ENCODE measurements around the gene LIPA. TPM values are rescaled to one million over a fixed set of nuclear protein-coding genes. Genes with fewer than 3 reads are reported as not detected.
"Not testable (repeated sequence)": the region's sequence is repeated elsewhere in the genome, so short reads cannot be mapped to it uniquely, and the experiment has no call there.

LIPA gene
- total RNA-seq, 2 experiments from 2014 or later: 23.5 to 29.2 TPM

DNA sequence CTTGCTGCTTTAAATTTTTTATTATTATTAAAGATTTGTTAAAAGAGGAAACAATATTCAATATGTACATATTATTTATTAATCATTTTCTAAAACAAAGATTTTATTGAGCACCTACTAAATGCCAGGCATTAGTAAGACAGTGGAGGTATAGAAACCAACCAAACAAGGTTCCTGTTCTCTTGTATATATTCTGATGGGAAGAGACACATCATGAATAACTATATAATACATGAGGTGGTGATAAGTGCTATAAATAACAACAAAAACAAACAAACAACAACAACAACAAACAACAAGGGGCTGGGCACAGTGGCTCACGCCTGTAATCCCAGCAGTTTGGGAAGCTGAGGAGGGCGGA lies 630 bp upstream of the LIPA start:
- ChIA-PET POLR2A (interaction anchor here (0.9 to 1.8 kb wide), 5 partner anchors 21 to 262 kb away, joined by 3 to 11 read pairs (median 4); partner anchors contain the start of genes FAS, IFIT3 and IFIT5), CTCF (interaction anchor here (0.6 to 2.5 kb wide), 8 partner anchors 11 to 1614 kb away, joined by 3 to 17 read pairs (median 5); partner anchors contain the start of genes IFIT1 and IFIT5)
- peaks cover 23% of the 10 kb centered on the region for H3K4me1 Mint-ChIP-seq (ENCODE audit: low read depth)
- peaks cover 19% of the 10 kb centered on the region for H3K36me3 Mint-ChIP-seq (ENCODE audit: low read depth)
- H3K4me3 Mint-ChIP-seq: no peak overlapping the region
- peaks cover 5% of the 10 kb centered on the region for H3K27me3 Mint-ChIP-seq (ENCODE audit: low read depth)
- no peak overlapping the region for H3K27ac Mint-ChIP-seq
- H3K9me3 Mint-ChIP-seq (ENCODE audit: insufficient read depth): peaks cover 19% of the 10 kb centered on the region
- ATAC-seq (no peak), DNase-seq (no peak)

DNA sequence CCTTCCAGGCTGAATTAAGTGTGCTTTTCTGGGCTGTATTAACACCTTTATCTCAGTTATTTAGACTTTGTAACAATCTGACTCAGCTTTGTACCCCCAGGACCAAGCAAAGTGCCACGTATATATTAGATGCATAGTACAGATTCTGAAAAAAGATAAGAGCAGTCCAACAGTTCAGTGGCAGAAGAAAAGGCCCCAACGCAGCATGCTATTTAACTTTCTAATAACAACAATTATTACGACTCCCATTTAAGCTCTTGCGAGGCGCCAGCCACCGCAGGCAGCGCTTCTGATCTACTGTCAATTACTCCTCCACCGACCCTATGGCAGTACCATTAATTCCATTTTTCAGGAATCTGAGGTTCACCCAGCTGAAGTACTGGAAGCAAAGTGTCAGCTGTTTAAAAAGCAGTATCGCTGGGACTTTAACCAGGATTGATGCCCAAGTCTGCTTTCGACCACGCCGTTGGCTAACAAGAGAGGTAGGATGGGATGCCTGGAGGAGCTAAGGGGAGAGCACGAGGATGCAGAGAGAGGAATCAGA lies 638 bp downstream of the LIPA start:
- POLR2A ChIA-PET: interaction anchor here (0.6 to 1.8 kb wide), 9 partner anchors 22 to 752 kb away, joined by 3 to 11 read pairs (median 3); partner anchors contain the start of genes FAS, IFIT3, IFIT5 and KIF20B
- H3K27ac Mint-ChIP-seq: peak overlapping the region; percentile 39
- no peak for DNase-seq

GRCh38 chr10:89248990-89249389 lies 2.6 kb downstream of the LIPA start:
- Mint-ChIP-seq H3K36me3 (ENCODE audit: low read depth) (peaks cover 16% of the 10 kb centered on the region), H3K27ac (no peak overlapping the region), H3K9me3 (ENCODE audit: insufficient read depth) (peaks cover 11% of the 10 kb centered on the region), H3K4me3 (no peak overlapping the region), H3K27me3 (ENCODE audit: low read depth) (no peaks in the 10 kb centered on the region), H3K4me1 (ENCODE audit: low read depth) (peaks cover 23% of the 10 kb centered on the region)
- POLR2A ChIA-PET: no interaction called here
- CTCF ChIA-PET: interaction anchor here (0.6 to 1.2 kb wide), 3 partner anchors 32 to 121 kb away, joined by 3 to 5 read pairs (median 3); partner anchors contain the start of gene IFIT2
- DNase-seq (no peak), ATAC-seq (no peak)

More for the DNA sequence above, 638 bp downstream of the LIPA start:
- Mint-ChIP-seq H3K4me1 (ENCODE audit: low read depth) (peaks cover 23% of the 10 kb centered on the region), H3K27me3 (ENCODE audit: low read depth) (no peaks in the 10 kb centered on the region), H3K9me3 (ENCODE audit: insufficient read depth) (peaks cover 19% of the 10 kb centered on the region), H3K4me3 (peak overlapping the region; percentile 88), H3K36me3 (ENCODE audit: low read depth) (peaks cover 19% of the 10 kb centered on the region)
- no peak for ATAC-seq
- CTCF ChIA-PET: interaction anchor here (0.8 to 2.5 kb wide), 9 partner anchors 10 to 252 kb away, joined by 3 to 17 read pairs (median 4); partner anchors contain the start of genes CH25H and IFIT5

GRCh38 chr10:89247623-89248022 lies 4.0 kb downstream of the LIPA start:
- peaks cover 29% of the 10 kb centered on the region for H3K4me1 Mint-ChIP-seq (ENCODE audit: low read depth)
- H3K27ac Mint-ChIP-seq; H3K4me3 Mint-ChIP-seq; POLR2A ChIA-PET; H3K27me3 Mint-ChIP-seq (ENCODE audit: low read depth); H3K36me3 Mint-ChIP-seq (ENCODE audit: low read depth); ATAC-seq; H3K9me3 Mint-ChIP-seq (ENCODE audit: insufficient read depth); DNase-seq: not testable (repeated sequence)
- CTCF ChIA-PET: interaction anchor here (1.3 kb wide), 1 partner anchor 29 kb away, joined by 4 read pairs; no protein-coding TSS in a partner anchor

DNA sequence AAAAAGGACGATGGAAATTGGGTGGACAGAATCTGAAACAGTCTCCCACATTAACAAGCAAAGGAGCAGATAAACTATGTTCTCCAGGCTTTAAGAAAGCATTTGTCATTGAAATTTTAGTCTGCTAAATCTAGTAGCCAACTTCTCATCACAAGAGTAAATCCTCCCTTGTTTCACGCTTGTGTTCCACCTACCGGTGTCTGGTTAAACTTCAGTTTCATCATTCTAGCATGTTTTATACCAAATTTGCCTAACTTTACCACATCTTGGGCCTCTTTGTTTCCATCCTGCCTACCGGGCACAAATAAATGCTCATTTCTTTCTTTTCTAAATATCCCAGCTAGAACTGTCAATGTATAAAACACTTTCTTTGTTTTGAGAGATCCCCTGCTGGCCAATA lies 5.8 kb downstream of the LIPA start:
- POLR2A ChIA-PET: no interaction called here
- CTCF ChIA-PET: interaction anchor here (0.7 to 1.6 kb wide), 4 partner anchors 10 to 319 kb away, joined by 3 to 7 read pairs (median 3); no protein-coding TSS in a partner anchor
- ATAC-seq (no peak), DNase-seq (no peak)
- H3K4me3 Mint-ChIP-seq: no peak overlapping the region
- no peaks in the 10 kb centered on the region for H3K9me3 Mint-ChIP-seq (ENCODE audit: insufficient read depth)
- H3K27ac Mint-ChIP-seq: no peak overlapping the region
- H3K27me3 Mint-ChIP-seq (ENCODE audit: low read depth): no peaks in the 10 kb centered on the region
- H3K36me3 Mint-ChIP-seq (ENCODE audit: low read depth): peaks cover 5% of the 10 kb centered on the region
- H3K4me1 Mint-ChIP-seq (ENCODE audit: low read depth): peaks cover 30% of the 10 kb centered on the region

- H3K4me3 Mint-ChIP-seq: no peak overlapping the region
- ChIA-PET POLR2A (no interaction called here), CTCF (interaction anchor here (1.8 kb wide), 1 partner anchor 26 kb away, joined by 8 read pairs; no protein-coding TSS in a partner anchor)
- DNase-seq: no peak
- no peak overlapping the region for H3K27ac Mint-ChIP-seq
- peaks cover 12% of the 10 kb centered on the region for H3K4me1 Mint-ChIP-seq (ENCODE audit: low read depth)
- no peak for ATAC-seq
- H3K9me3 Mint-ChIP-seq (ENCODE audit: insufficient read depth): no peaks in the 10 kb centered on the region
- no peaks in the 10 kb centered on the region for H3K27me3 Mint-ChIP-seq (ENCODE audit: low read depth)
- peaks cover 14% of the 10 kb centered on the region for H3K36me3 Mint-ChIP-seq (ENCODE audit: low read depth)
Measured at GRCh38 chr10:89242840-89243568, 8.6 kb downstream of the LIPA start.

DNA sequence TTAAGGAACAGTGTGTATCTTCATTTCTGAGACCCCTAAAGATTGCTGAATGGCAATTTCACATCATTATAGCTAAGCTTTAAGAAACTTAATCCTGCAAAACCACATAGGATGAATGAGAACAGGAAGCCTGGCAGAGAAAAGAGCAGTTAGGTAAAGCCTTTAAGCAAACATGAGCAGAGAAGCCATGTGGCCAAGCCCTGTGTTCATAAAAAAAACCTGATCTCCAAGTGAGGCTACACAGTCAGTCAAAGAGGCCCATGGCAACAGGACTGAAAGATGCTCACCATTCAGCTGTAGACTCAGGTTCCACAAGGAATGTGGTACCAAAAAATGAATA lies 9.3 kb downstream of the LIPA start:
- H3K4me1 Mint-ChIP-seq (ENCODE audit: low read depth): peaks cover 12% of the 10 kb centered on the region
- no peaks in the 10 kb centered on the region for H3K9me3 Mint-ChIP-seq (ENCODE audit: insufficient read depth)
- H3K4me3 Mint-ChIP-seq: no peak overlapping the region
- ATAC-seq: no peak
- no peak overlapping the region for H3K27ac Mint-ChIP-seq
- DNase-seq: no peak
- ChIA-PET CTCF (no interaction called here), POLR2A (no interaction called here)
- peaks cover 14% of the 10 kb centered on the region for H3K36me3 Mint-ChIP-seq (ENCODE audit: low read depth)
- no peaks in the 10 kb centered on the region for H3K27me3 Mint-ChIP-seq (ENCODE audit: low read depth)

DNA sequence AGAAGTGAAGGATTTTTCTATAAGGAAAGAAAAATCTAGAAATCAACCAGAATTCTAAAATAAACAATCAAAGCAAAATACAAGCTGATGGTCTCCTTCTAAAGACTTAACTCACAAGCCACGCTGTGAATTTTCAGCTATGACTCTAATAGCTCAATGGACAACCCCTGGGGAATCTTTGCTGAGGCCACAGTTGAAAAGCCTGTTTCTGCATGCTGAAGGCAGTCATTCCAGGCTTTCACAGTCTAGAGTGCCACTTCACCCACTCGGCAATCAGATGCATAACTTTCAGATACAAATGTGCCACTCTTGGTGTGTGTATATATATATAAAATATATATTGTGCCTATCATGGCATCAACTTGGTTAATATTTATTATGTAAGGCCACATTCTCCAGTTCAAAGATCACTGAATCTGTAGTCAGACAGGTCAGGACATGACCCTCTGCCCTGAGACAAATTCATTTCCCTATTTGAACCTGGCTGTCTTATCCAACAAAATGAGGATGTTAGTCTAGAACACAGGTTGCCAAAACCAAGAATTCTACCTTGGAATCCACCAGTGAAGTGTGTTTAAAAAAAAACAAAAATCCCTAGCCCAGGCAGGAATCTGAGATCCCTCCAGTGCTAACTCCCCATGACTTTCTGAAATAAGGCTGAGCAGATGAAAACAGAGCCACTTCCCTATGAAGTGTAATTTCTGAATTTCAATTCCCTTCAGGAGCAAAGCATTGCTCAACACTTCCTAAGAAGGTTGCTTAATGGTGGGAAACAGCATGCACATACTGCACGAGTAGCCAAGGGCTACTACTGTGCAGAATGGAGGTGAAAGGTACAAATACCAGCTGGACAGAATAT lies 9.9 kb downstream of the LIPA start:
- no peaks in the 10 kb centered on the region for H3K27me3 Mint-ChIP-seq (ENCODE audit: low read depth)
- H3K27ac Mint-ChIP-seq: no peak overlapping the region
- ChIA-PET CTCF (interaction anchor here (0.9 to 1.7 kb wide), 2 partner anchors 10 to 89 kb away, joined by 3 to 6 read pairs; partner anchors contain the start of gene LIPA), POLR2A (no interaction called here)
- H3K4me3 Mint-ChIP-seq: no peak overlapping the region
- peaks cover 12% of the 10 kb centered on the region for H3K4me1 Mint-ChIP-seq (ENCODE audit: low read depth)
- H3K9me3 Mint-ChIP-seq (ENCODE audit: insufficient read depth): no peaks in the 10 kb centered on the region
- ATAC-seq: no peak
- DNase-seq: no peak
- peaks cover 14% of the 10 kb centered on the region for H3K36me3 Mint-ChIP-seq (ENCODE audit: low read depth)

GRCh38 chr10:89241026-89241425 lies 10.5 kb downstream of the LIPA start:
- Mint-ChIP-seq H3K4me1 (ENCODE audit: low read depth) (peaks cover 12% of the 10 kb centered on the region), H3K36me3 (ENCODE audit: low read depth) (peaks cover 14% of the 10 kb centered on the region), H3K27ac (no peak overlapping the region), H3K27me3 (ENCODE audit: low read depth) (no peaks in the 10 kb centered on the region), H3K9me3 (ENCODE audit: insufficient read depth) (no peaks in the 10 kb centered on the region), H3K4me3 (no peak overlapping the region)
- ChIA-PET CTCF (interaction anchor here (0.9 to 1.7 kb wide), 2 partner anchors 11 to 88 kb away, joined by 3 to 6 read pairs; partner anchors contain the start of gene LIPA), POLR2A (interaction anchor here (0.6 kb wide), 1 partner anchor 21 kb away, joined by 3 read pairs; no protein-coding TSS in a partner anchor)
- ATAC-seq (no peak), DNase-seq (no peak)

DNA sequence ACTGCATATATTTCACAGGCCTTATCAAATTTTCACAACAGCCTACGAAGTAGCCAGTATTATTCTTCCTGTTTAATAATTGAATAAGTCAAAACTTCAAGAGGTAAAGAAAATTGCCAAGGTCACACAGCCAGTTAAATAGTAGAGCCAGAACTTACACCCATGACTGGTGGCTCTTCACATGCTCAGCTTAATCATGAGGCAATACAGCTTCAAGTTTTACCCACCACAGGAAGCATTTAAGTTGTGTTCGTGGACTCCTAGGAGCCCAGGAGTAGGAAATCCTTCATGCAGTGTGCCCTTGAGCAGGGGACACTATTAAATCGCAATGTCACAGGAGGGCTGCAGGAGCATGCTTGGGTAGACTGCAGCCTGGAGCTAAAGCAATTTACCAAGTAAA lies 11.1 kb downstream of the LIPA start:
- ChIA-PET POLR2A (interaction anchor here (0.6 kb wide), 1 partner anchor 21 kb away, joined by 3 read pairs; no protein-coding TSS in a partner anchor), CTCF (interaction anchor here (1.7 kb wide), 1 partner anchor 11 kb away, joined by 6 read pairs; the partner anchor contains the start of gene LIPA)
- Mint-ChIP-seq H3K36me3 (ENCODE audit: low read depth) (peaks cover 11% of the 10 kb centered on the region), H3K27ac (no peak overlapping the region), H3K27me3 (ENCODE audit: low read depth) (no peaks in the 10 kb centered on the region), H3K4me1 (ENCODE audit: low read depth) (peaks cover 12% of the 10 kb centered on the region), H3K4me3 (no peak overlapping the region), H3K9me3 (ENCODE audit: insufficient read depth) (no peaks in the 10 kb centered on the region)
- ATAC-seq: no peak
- no peak for DNase-seq

DNA sequence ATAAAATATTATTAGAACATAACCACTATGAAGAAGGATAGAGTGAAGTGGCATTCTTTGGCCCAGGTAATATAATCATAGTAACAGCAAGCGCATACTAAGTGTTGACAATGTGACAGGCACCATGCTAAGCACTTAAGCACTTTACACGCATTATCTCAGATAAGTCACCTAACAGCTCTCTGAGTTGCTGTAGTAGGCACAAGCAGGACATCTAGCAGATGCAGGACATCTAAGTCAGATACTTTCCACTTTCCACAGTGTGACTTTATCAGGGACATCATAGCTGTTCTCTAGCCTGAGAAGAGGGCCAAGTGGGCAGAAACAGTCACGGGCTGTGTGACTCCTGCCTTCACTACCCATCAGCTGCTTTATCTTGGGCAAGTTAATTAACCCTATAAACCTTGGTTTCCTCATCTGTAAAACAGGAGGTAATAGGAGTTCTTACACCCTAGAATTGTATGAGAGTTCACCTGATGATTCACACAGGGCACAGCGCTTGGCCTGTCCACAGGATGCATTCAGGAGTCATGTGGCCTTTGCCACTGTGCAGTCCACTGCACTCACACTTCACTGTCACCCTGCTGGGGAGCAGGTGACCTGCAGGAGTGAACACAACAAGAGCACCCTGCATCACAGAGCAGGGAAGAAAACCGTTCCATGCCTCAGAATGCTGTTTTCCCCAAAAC lies 12.5 kb downstream of the LIPA start:
- Mint-ChIP-seq H3K27me3 (ENCODE audit: low read depth) (no peaks in the 10 kb centered on the region), H3K4me1 (ENCODE audit: low read depth) (peaks cover 12% of the 10 kb centered on the region), H3K27ac (no peak overlapping the region), H3K9me3 (ENCODE audit: insufficient read depth) (no peaks in the 10 kb centered on the region), H3K36me3 (ENCODE audit: low read depth) (peaks cover 9% of the 10 kb centered on the region), H3K4me3 (no peak overlapping the region)
- DNase-seq (no peak), ATAC-seq (no peak)
- POLR2A ChIA-PET: interaction anchor here (0.6 kb wide), 1 partner anchor 34 kb away, joined by 6 read pairs; no protein-coding TSS in a partner anchor
- CTCF ChIA-PET: no interaction called here
